Muscle of back (tissue), 11 donors: ENCODE measurements around the gene KIAA1958. TPM values are rescaled to one million over a fixed set of nuclear protein-coding genes. Genes with fewer than 3 reads are reported as not detected.

Experiments used
- DNase-seq, 3 donors: peaks; one replicate each; pipeline versions ENCODE4 v3.0.0 to v3.0.0-alpha.2; 2013
- polyA plus RNA-seq, 10 donors: library from polyadenylated mRNA; unstranded; fragments of 120-200 nt; gene quantifications; one replicate each; pipeline ENCODE4 v1.2.1, GENCODE V29; 2013; ENCODE audit not compliant: insufficient read length in 10 of 10

Gene KIAA1958
- polyA plus RNA-seq, 10 donors = 3.0 to 4.5 (median 4.0) TPM

- no peak for DNase-seq
Measured at GRCh38 chr9:112553256-112553826, 66.7 kb downstream of the KIAA1958 start.

GRCh38 chr9:112554516-112554915, 67.9 kb downstream of the KIAA1958 start:
- peak in 1 of 3 donors; percentile 33 for DNase-seq

- DNase-seq = no peak
Measured at GRCh38 chr9:112555101-112555643, 68.5 kb downstream of the KIAA1958 start.

GRCh38 chr9:112555844-112556482, 69.3 kb downstream of the KIAA1958 start:
- DNase-seq = no peak

GRCh38 chr9:112556497-112557442, 70.1 kb downstream of the KIAA1958 start:
- DNase-seq = peak in 1 of 3 donors; percentile 63

GRCh38 chr9:112558476-112558875, 71.8 kb downstream of the KIAA1958 start:
- peak in 1 of 3 donors; percentile 66 for DNase-seq

- no peak for DNase-seq
Measured at GRCh38 chr9:112558978-112559377, 72.4 kb downstream of the KIAA1958 start.

GRCh38 chr9:112559629-112560413, 73.2 kb downstream of the KIAA1958 start:
- DNase-seq = no peak

- no peak for DNase-seq
Measured at GRCh38 chr9:112562235-112562958, 75.8 kb downstream of the KIAA1958 start.

- DNase-seq = peak in 2 of 3 donors; percentile 21 to 94
Measured at GRCh38 chr9:112569186-112569585, 82.6 kb downstream of the KIAA1958 start.

- peak in 2 of 3 donors; percentile 33 to 63 for DNase-seq
Measured at GRCh38 chr9:112570671-112571167, 84.1 kb downstream of the KIAA1958 start.

- DNase-seq = no peak
Measured at GRCh38 chr9:112571624-112572355, 85.2 kb downstream of the KIAA1958 start.

GRCh38 chr9:112572416-112572815, 85.8 kb downstream of the KIAA1958 start:
- no peak for DNase-seq

- no peak for DNase-seq
Measured at GRCh38 chr9:112574008-112574407, 87.4 kb downstream of the KIAA1958 start.

- no peak for DNase-seq
Measured at GRCh38 chr9:112575107-112575506, 88.5 kb downstream of the KIAA1958 start.

GRCh38 chr9:112581469-112582176, 95.0 kb downstream of the KIAA1958 start:
- no peak for DNase-seq

- DNase-seq = no peak
Measured at GRCh38 chr9:112582371-112583262, 96.0 kb downstream of the KIAA1958 start.

GRCh38 chr9:112586599-112587155, 100.0 kb downstream of the KIAA1958 start:
- DNase-seq = peak in 1 of 3 donors; percentile 3
